AG04450 (cell line): ENCODE data around the gene CCDC88B. TPM values are rescaled to one million over a fixed set of nuclear protein-coding genes. Genes with fewer than 3 reads are reported as not detected.
"Not testable (repeated sequence)": the region's sequence is repeated elsewhere in the genome, so short reads cannot be mapped to it uniquely, and the experiment has no call there.

Experiments used
- CTCF ChIA-PET: fragments of 300-600, 350-600 bp; formaldehyde crosslinking; extraction: SDS; loops from one replicate; lab custom pipeline; 2022; ENCODE audit warnings: antibody characterized with exemption, inconsistent platforms; lab: Charles Lee
- POLR2A ChIA-PET: fragments of 350-600 bp; formaldehyde crosslinking; extraction: SDS; loops from one replicate; lab custom pipeline; 2021; ENCODE audit warnings: antibody characterized with exemption, inconsistent platforms; lab: Yijun Ruan, JAX
- DNase-seq: peaks from one replicate; pipeline ENCODE4 v3.0.0-alpha.2; 2011; ENCODE audit warnings: low read depth, low spot score
- H3K27ac ChIP-seq: one replicate; pipeline ENCODE4 v1.5.1; 2012; ENCODE audit warnings: low read depth, low read length, control low read depth
- H3K27me3 ChIP-seq: one replicate; pipeline ENCODE4 v1.6.0; 2012; ENCODE audit warnings: low read length; ENCODE audit not compliant: control insufficient read depth, insufficient read depth
- H3K4me3 ChIP-seq: 2 replicates; pipeline ENCODE4 v1.5.1; 2011; ENCODE audit warnings: mild to moderate bottlenecking, low read depth, low read length, control low read depth
- H3K9me3 ChIP-seq: 2 replicates; pipeline ENCODE4 v1.5.1; 2012; ENCODE audit warnings: low read length; ENCODE audit not compliant: control insufficient read depth, insufficient read depth
- CTCF ChIP-seq: IDR thresholded peaks from 2 replicates; pipeline ENCODE4 v1.5.1; 2011; ENCODE audit warnings: low read depth, low read length, control low read depth, inconsistent platforms
- polyA plus RNA-seq: library from polyadenylated mRNA; depleted of rRNA; stranded (reverse); fragments of >200 nt; gene quantifications from 2 replicates; pipeline ENCODE4 v1.2.3, GENCODE V29; 2011

Gene CCDC88B
- polyA plus RNA-seq, 1 experiment = 1.4 TPM

GRCh38 chr11:64305691-64306562 is 34.1 kb upstream of the CCDC88B start:
- POLR2A ChIA-PET = interaction anchor here (0.6 to 1.2 kb wide), 4 partner anchors 12 to 121 kb away, joined by 3 to 5 read pairs (median 4); partner anchors contain the start of genes PRDX5, STIP1 and TRMT112
- DNase-seq = no peak
- Histone ChIP-seq H3K27ac (peak overlapping the region; percentile 21), H3K27me3 (no peaks in the 10 kb centered on the region), H3K9me3 (no peaks in the 10 kb centered on the region; the same call in 1 of the 2 replicates), H3K4me3 (peak overlapping the region; percentile 76)
- CTCF ChIA-PET = interaction anchor here (0.6 kb wide), 2 partner anchors 49 to 399 kb away, joined by 3 to 6 read pairs; no protein-coding TSS in a partner anchor
- peak; percentile 26; the same call in 1 of the 2 replicates for TF ChIP-seq CTCF

GRCh38 chr11:64306563-64306875 is 33.5 kb upstream of the CCDC88B start:
- CTCF ChIA-PET = interaction anchor here (0.6 kb wide), 1 partner anchor 48 kb away, joined by 6 read pairs; no protein-coding TSS in a partner anchor
- POLR2A ChIA-PET = no interaction called here
- TF ChIP-seq CTCF = no peak
- H3K27me3 ChIP-seq = no peaks in the 10 kb centered on the region
- no peaks in the 10 kb centered on the region; the same call in 1 of the 2 replicates for H3K9me3 ChIP-seq
- peak overlapping the region; percentile 76 for H3K4me3 ChIP-seq
- H3K27ac ChIP-seq = no peak overlapping the region
- no peak for DNase-seq

GRCh38 chr11:64306876-64307622 is 33.0 kb upstream of the CCDC88B start:
- POLR2A ChIA-PET = interaction anchor here (0.5 kb wide), 1 partner anchor 32 kb away, joined by 7 read pairs; no protein-coding TSS in a partner anchor
- CTCF ChIA-PET = interaction anchor here (0.6 kb wide), 1 partner anchor 48 kb away, joined by 6 read pairs; no protein-coding TSS in a partner anchor
- DNase-seq = no peak
- TF ChIP-seq CTCF = no peak
- Histone ChIP-seq H3K27ac (no peak overlapping the region), H3K9me3 (no peaks in the 10 kb centered on the region; the same call in 1 of the 2 replicates), H3K4me3 (peak overlapping the region; percentile 76), H3K27me3 (no peaks in the 10 kb centered on the region)

- CTCF ChIA-PET, H3K9me3 ChIP-seq, POLR2A ChIA-PET, H3K27ac ChIP-seq, H3K4me3 ChIP-seq, DNase-seq, H3K27me3 ChIP-seq: not testable (repeated sequence)
Measured at GRCh38 chr11:64307795-64308194, 32.2 kb upstream of the CCDC88B start.

GRCh38 chr11:64312947-64313346 is 27.1 kb upstream of the CCDC88B start:
- H3K27me3 ChIP-seq = no peaks in the 10 kb centered on the region
- ChIA-PET POLR2A (no interaction called here), CTCF (interaction anchor here (1.4 kb wide), 1 partner anchor 42 kb away, joined by 4 read pairs; no protein-coding TSS in a partner anchor)
- H3K27ac ChIP-seq = no peak overlapping the region
- DNase-seq = no peak
- no peaks in the 10 kb centered on the region; the same call in 1 of the 2 replicates for H3K9me3 ChIP-seq
- H3K4me3 ChIP-seq = no peak overlapping the region
- TF ChIP-seq CTCF = no peak
